Embryonic facial prominence (tissue), 1 donor: ENCODE measurements around the gene CTNND2.

Source experiments
- DNase-seq: peaks from one replicate; pipeline ENCODE4 v3.0.0-alpha.2; 2016; ENCODE audit errors: extremely low spot score

CTNND2 gene

DNA sequence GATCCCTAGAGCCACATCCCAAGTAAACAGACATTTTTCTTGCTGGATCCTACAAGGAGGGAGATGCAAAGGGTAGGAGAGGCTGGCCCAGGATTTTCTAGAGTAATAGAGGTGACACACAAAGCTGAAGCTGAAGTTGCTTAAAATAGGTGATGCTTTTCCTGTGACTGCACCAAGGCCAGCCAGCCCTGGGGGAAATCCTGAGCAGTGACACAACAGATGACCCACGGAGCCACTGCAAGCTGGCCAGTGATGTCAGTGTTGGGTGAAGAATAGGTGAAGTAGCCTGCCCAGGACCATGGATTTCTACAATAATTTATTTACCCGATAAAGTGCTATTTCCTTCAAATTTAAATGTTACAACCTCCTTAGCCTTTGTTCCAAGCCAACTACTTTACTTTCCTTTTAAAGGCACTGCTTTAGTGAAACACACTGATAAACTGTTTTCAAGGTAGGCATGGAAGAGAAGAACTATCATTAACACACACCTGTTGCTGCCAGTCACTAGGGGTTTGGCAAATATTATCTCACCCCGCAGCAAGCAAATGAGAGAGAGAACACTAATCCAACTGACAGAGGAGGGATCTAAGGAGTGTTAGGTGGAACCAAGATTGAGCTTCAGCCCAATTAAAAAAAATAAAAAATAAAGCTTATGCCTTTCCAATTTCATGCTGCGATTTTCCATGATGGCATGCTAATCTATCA, 123.5 kb downstream of the CTNND2 start:
- DNase-seq: no peak

DNA sequence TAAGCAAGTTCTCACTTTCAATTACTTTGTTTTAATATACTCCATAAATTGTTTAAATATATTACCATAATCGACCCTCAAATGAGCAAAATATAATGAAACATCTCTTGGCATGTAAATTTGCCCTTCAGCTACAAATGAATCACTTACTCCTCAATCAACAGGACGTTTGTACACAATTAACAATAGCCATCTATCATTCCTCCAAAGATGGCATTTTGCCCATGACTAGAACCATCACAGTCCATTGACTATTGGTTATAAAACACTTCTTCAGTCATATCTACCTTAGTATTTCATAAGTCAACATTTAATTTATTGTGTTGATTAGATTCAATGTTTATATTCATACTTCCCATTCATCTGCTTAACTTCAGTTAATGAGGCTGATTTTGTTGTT, 127.2 kb downstream of the CTNND2 start:
- DNase-seq: no peak

- DNase-seq: no peak
These were observed 133.9 kb downstream of the CTNND2 start for GRCh38 chr5:11770310-11770709.

DNA sequence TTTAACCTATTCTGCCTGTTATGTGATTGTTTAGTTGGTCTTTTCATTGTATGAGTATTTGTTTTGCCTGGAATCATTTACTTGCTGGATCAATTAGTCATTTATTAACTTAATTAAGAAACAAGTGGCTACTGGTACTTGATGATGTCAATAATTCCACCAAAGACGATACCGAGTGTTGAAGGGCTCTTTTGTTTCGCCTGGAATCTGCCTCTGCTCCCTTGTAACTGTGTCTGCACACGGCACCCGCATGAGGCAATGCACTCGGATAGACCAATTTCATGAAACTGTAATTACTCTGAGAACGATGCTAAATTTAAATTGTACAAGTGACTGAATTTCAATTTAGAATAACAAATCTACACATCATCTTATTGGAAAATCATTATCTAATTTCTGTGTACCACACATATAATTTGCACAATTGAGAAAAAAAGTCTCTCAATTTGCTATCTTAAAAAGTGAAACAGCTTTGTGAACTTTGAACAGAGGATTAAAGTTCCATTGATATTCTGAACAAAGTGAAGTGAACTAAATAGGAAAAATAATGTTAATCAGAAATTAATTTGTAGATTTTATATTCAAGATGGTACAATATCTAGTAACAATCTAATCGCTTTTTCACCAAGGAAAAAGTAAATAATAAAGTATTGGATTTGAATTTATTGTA, 143.2 kb downstream of the CTNND2 start:
- no peak for DNase-seq

DNA sequence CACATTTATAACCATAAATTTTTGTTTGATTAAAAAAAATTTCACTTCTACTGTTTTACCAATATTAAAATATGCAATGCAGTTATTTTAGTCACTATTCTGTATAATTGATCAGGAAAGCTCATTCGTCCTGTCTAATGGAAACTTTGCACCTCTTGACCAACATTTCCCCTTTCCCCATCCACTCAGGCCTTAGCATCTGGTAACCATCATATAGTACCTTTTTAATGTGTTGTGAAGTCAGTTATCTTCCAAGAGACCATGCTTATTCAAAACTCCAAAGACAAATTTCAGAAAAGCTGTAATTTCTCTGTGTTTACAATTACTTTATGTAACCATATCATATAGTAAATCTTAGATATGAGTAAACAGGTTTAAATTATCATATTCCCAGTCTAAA, 145.9 kb downstream of the CTNND2 start:
- DNase-seq: no peak

DNA sequence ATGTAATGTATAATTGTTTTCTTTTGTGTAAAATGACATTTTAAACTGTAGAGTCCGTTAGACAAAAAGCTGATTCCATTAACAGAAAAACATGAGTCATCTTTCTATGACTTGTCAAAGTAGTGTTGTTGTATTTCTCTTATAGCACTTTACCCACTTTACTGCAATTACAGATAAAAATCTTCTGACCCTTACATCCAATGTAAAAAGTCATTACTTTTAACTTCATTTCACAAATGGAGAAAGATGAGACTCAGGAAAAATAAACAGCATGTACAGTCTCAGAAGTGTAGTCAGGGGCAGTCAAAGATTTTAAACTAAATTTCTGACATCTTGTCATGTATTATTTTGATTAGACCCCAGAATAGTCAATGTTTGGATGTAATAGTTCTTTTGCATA, 146.6 kb downstream of the CTNND2 start:
- DNase-seq: no peak

GRCh38 chr5:11737010-11737409, 167.2 kb downstream of the CTNND2 start:
- DNase-seq: no peak

- DNase-seq: no peak
These were observed 169.9 kb downstream of the CTNND2 start for GRCh38 chr5:11734369-11734768.

- DNase-seq: no peak
These were observed 170.4 kb downstream of the CTNND2 start for GRCh38 chr5:11733840-11734192.

DNA sequence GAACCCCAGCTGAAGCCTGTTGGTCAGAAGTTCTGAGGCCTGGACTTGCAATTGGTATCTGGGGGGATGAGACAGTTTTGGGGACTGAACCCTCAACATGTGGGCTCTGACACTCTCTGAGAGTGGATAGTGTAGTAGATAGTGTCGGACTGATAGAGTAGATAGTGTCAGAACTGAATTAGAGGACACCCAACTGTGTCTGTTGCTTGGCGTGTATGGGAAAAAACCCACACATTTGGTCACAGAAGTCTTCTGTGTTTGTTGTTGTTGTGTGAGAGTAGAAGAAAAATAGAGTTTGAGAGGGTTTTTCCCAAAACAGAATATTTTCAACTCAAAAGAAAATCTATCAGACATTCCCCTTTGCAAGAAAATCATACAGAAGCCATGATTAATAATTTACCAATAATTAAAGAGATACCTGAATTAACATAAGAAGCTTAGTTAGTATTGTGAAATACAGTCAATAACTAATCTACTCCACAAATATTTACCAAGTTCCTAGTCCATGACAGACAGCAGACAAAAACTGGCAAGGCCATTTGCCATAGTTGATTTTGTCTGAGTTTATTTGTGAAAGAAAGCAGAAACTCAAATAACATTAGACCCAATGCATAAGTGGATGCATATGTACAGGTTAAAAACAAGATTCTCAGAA, 170.9 kb downstream of the CTNND2 start:
- DNase-seq: no peak

DNA sequence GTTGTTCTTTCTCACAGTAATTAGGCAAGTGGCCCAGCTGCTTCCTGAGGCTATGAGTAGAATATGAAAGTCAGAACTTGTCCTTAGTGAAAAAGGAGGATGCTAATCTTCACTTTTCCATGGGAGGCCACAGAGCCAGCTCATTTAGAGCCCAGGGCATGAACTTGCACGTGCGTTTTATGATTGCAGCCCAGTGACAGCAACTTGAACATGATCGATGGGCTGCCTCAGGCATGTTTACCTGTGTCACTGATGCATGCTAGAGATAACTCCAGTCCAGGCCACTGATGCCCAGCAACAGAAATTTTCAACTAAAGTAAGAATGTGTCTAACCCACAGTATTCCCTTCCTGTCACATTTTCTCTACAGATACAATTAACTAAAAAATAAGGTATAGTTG, 179.3 kb downstream of the CTNND2 start:
- DNase-seq: no peak

DNA sequence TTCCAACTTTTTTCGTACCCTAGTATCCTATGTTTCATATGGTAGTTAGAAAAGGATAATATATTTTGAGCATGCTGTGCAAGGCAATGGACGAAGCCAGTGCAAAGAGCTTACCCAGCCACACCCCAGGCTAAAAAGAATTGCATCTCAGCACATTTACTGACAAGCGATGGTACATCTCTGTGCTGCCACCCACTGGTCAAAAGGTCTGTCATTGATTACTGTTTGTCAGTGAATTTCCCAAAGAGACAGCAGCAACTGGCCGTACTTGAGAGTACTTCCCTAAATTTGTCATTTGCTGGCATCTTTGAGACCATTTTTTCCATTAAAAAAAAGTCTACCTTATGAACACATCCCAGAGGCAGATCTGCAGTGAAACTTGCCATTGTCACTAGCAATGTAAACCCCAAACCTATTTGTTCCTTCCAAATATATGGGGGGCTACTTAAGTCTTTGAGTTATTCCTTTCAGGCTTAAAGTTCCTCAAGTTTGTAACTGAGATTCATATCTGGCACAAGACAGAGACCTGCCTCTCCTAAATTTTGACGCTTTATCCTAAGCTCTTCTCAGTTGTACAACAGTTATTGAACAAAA, 184.3 kb downstream of the CTNND2 start:
- DNase-seq: no peak

DNA sequence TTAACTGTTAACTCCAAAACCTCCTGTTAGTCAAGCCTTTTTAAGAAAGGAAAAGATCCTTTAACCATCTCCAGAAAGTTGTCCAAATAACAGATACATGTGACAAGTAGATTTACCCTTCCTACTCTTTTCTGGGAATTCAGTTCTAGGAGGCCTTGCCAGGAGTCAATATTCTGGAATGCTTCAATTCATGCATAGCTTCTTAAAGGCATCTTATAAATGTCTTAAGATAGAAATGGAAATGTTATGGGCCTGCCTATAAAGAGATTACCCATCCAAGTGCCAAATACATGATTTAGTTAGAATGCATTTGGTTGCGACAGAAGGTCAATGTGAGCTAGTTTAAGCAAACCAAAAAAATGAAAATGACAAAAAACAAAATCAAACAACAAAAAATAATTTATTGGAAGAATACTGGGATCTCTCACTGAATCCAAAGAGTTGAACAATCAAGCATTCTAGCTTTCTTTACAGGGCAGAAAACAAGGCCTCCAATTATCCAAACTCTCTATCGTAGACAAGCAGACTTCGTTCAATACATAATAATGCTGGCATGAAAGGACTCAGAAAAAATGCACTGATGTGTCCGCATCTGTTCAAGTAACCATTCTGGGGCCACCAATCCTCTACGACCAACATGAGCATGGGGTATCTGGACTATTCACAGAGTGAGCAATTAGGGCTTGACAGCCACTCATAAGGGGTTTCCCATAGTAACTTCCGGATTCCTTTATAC, 188.6 kb downstream of the CTNND2 start:
- DNase-seq: no peak

DNA sequence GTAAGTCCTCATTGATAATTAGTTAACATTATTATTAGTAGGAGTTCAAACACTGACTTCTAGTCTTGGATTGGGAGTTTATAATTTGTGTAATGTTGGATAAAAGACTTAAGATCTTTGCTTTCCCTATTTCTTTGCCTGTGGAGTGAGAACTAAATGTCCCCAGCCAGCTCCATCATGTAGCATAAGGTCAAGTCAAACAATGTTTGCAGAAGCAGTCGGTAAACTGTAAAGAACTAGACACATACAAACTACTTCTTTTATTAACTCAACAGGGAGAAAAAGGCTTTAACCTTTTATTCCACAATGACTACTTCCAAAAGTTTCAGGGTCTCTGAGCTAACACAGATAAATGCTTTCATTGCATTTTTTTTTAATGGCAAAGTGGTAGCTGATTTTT, 192.3 kb downstream of the CTNND2 start:
- DNase-seq: no peak

DNA sequence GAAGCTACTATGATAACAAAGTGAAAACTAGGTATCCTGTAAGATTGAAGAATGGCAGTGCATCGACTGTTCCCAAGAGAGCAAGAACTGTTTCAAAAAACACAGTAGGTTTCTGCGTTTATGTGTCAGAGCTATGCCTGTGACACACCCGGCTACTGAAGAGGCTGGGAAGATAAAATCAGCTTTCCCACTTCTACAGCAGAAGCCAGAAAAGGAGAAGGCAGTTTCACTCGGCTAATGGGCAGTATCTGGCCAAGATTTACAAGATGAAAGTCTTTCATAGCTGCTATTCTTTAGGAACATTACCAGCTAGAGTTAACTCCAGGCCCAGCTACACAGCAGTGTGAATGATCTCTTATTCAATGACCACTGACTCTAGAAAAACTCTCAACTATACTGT, 195.2 kb downstream of the CTNND2 start:
- no peak for DNase-seq

GRCh38 chr5:11704916-11705315, 199.3 kb downstream of the CTNND2 start:
- no peak for DNase-seq

- no peak for DNase-seq
These were observed 203.9 kb downstream of the CTNND2 start for GRCh38 chr5:11700391-11700790.

DNA sequence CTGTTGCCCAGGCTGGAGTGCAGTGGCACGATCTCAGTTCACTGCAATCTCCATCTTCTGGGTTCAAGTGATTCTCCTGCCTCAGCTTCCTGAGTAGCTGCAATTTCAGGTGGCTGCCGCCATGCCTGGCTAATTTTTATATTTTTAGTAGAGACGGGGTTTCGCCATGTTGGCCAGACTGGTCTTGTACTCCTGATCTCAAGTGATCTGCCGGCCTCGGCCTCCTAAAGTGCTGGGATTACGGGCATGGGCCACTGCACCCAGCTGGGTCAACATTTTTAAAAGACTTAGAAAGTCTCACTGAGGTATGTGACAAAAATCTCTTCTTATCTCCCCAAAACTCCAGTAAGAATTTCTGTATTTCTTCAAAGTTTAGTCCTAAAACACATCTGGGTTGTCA, 211.6 kb downstream of the CTNND2 start:
- no peak for DNase-seq

DNA sequence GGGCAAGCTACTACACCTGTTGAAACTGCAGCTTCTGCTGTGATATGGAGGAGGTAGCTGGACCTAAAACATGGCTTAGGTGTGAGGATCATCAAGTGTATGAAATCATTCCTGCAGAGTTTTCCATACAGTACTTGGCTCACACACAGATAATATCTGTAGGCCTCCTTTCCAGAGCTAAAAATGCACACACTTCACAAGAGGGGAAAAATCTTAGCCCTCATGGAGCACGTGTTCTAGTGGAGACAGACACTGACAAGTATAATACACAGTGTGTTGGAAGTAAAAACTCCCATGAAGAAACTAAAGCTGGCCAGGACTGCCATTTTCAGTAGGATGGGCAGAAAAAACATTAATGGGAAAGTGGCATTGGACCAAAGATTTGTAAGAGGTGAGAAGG, 216.7 kb downstream of the CTNND2 start:
- no peak for DNase-seq

DNA sequence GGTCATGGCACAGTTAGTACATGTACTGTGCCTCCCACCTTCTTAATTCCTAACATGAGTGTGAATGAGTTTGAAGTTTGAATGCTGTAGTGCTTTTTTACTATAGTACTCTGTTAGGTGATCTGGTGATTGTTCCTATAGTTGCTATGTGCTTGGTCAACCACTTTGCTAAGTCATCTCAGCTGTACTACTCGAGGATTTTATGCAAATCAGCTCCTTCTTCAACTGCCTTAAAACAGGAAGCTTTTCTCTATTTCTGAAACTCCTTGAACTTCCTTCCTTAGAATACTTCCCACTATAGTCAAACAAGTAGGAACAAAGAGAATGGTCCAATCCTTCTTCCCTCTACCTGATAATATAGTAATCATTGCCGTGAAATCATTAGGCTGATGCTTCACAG, 219.6 kb downstream of the CTNND2 start:
- DNase-seq: no peak

- DNase-seq: no peak
These were observed 220.6 kb downstream of the CTNND2 start for GRCh38 chr5:11683666-11684065.

DNA sequence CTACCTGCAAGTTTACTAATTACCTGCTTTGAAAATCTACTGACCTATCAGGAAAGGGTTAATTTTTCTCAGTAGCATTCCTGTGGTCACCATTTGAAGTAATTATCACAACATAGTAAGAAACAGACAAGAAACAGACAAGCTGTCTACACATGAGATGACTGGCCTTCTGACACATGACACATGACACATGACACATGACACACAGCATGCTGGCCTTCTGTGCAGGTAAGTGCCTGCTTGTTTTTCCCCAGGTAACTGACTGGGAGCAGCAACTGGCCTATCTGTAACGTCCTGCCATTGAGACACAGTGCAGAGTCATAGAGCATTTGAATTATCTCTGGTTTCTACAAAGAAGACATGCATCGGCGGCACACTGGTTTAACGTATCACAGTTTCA, 222.4 kb downstream of the CTNND2 start:
- no peak for DNase-seq
